Lung (tissue), 12 donors: Measurements from ENCODE around the gene ACR. TPM values are rescaled to one million over a fixed set of nuclear protein-coding genes. Genes with fewer than 3 reads are reported as not detected.
A peak's percentile ranks its signal among the peaks of the same experiment; 100 is the strongest.

Source experiments
- ATAC-seq: fragments of 200-7000 bp; cut with Tn5 transposase; one replicate; pipeline ENCODE4 v1.9.1; 2020; ENCODE audit warnings: moderate number of reproducible peaks; ENCODE audit not compliant: insufficient read depth, low FRiP score
- DNase-seq, 3 donors: peaks; one replicate each; pipeline ENCODE4 v3.0.0-alpha.2; 2013 to 2017
- H3K27ac ChIP-seq, 2 donors: one replicate each; pipeline ENCODE4 v1.5.1; 2013; ENCODE audit warnings: mild to moderate bottlenecking in 2 of 2, moderate library complexity in 2 of 2, control low read depth in 1 of 2, inconsistent platforms in 1 of 2, low read depth in 1 of 2, low read length in 1 of 2
- H3K27me3 ChIP-seq, 3 donors: one replicate each; pipeline ENCODE4 v1.5.1; 2013; ENCODE audit warnings: low read length in 2 of 3; ENCODE audit not compliant: control insufficient read depth in 3 of 3, insufficient read depth in 3 of 3
- H3K36me3 ChIP-seq, 4 donors: one replicate each; pipeline ENCODE4 v1.5.1; 2013; ENCODE audit warnings: low read length in 4 of 4, mild to moderate bottlenecking in 1 of 4, moderate library complexity in 1 of 4; ENCODE audit not compliant: control insufficient read depth in 4 of 4, insufficient read depth in 4 of 4
- H3K4me1 ChIP-seq, 5 donors: one replicate each; pipeline ENCODE4 v1.5.1; 2013; ENCODE audit warnings: low read length in 5 of 5, mild to moderate bottlenecking in 2 of 5, moderate library complexity in 1 of 5; ENCODE audit not compliant: control insufficient read depth in 5 of 5, insufficient read depth in 5 of 5
- H3K4me3 ChIP-seq: one replicate; pipeline ENCODE4 v1.5.1; 2013; ENCODE audit warnings: mild to moderate bottlenecking, control low read depth, moderate library complexity
- H3K9ac ChIP-seq, 2 donors: one replicate each; pipeline ENCODE4 v1.5.1; 2013; ENCODE audit warnings: low read length in 2 of 2, control low read depth in 1 of 2; ENCODE audit not compliant: insufficient read depth in 1 of 2
- H3K9me3 ChIP-seq, 4 donors: one replicate each; pipeline ENCODE4 v1.5.1; 2013; ENCODE audit warnings: low read length in 3 of 4, mild to moderate bottlenecking in 1 of 4, moderate library complexity in 1 of 4; ENCODE audit not compliant: control insufficient read depth in 4 of 4, insufficient read depth in 3 of 4
- WGBS, 2 donors: extraction: QIAGEN DNeasy Blood & Tissue Kit; methylation state at CpG; one replicate each; pipeline ENCODE4 v1.1.7; 2013; 5-methylcytosine and 5-hydroxymethylcytosine counted together
- polyA plus RNA-seq, 2 donors: library from polyadenylated mRNA; stranded (reverse); fragments of 200-250 nt; gene quantifications; one replicate each; pipeline ENCODE4 v1.2.1, GENCODE V29; 2013
- total RNA-seq, 2 donors: library from RNA; depleted of rRNA in 1 of 2; stranded (reverse); fragments of >200 nt in 1 of 2; gene quantifications; one replicate each; pipeline ENCODE4 v1.2.1, GENCODE V29; 2014 to 2021
- TF ChIP-seq, protein P1 (sequence below): IDR thresholded peaks from 2 replicates; pipeline ENCODE4 v1.5.1; 2012; ENCODE audit warnings: mild to moderate bottlenecking; ENCODE audit errors: control extremely low read depth, extremely low read depth
- donor health status: control.
- donor health status: control.
- donor health status: Bipolar disorder and iron deficiency.
- donor health status: healthy.
- donor health status: DM: yes; HTN: yes; CAD: no.

The ACR gene
- total and polyA plus RNA-seq, 4 donors: 0.26 to 3.3 (median 0.78) TPM

DNA sequence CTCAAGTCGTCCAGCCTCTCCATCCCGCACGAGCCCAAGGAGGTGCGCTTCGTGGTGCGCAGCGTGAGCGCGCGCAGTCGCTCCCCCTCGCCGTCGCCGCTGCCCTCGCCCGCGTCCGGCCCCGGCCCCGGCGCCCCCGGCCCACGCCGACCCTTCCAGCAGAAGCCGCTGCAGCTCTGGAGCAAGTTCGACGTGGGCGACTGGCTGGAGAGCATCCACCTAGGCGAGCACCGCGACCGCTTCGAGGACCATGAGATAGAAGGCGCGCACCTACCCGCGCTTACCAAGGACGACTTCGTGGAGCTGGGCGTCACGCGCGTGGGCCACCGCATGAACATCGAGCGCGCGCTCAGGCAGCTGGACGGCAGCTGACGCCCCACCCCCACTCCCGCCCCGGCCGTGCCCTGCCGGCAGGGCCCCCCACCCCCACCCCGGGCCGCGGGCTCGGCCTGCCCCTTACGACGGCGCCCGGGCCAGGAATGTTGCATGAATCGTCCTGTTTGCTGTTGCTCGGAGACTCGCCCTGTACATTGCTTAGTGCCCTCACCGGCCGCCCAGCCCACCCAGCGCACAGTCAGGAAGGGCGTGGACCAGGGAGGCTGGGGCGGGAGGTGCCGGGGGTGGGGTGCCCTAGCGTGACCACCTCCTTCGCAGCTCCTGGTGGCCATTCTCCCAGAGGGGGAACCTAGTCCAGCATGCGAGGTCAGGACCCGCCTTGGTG lies 6.9 kb upstream of the ACR start:
- peaks cover 0 to 24% (median 8%) of the 10 kb centered on the region in 3 donors for H3K27me3 ChIP-seq
- no peak for ATAC-seq
- H3K36me3 ChIP-seq: peaks cover 0 to 13% (median 2%) of the 10 kb centered on the region in 4 donors
- peak; percentile 18 to 43 (median 32) for DNase-seq
- no peak overlapping the region for H3K9ac ChIP-seq
- H3K4me3 ChIP-seq: no peak overlapping the region
- no peaks in the 10 kb centered on the region for H3K9me3 ChIP-seq
- peaks cover 0 to 7% (median 0%) of the 10 kb centered on the region in 5 donors for H3K4me1 ChIP-seq
- H3K27ac ChIP-seq: no peak overlapping the region
- TF ChIP-seq, protein P1, sequence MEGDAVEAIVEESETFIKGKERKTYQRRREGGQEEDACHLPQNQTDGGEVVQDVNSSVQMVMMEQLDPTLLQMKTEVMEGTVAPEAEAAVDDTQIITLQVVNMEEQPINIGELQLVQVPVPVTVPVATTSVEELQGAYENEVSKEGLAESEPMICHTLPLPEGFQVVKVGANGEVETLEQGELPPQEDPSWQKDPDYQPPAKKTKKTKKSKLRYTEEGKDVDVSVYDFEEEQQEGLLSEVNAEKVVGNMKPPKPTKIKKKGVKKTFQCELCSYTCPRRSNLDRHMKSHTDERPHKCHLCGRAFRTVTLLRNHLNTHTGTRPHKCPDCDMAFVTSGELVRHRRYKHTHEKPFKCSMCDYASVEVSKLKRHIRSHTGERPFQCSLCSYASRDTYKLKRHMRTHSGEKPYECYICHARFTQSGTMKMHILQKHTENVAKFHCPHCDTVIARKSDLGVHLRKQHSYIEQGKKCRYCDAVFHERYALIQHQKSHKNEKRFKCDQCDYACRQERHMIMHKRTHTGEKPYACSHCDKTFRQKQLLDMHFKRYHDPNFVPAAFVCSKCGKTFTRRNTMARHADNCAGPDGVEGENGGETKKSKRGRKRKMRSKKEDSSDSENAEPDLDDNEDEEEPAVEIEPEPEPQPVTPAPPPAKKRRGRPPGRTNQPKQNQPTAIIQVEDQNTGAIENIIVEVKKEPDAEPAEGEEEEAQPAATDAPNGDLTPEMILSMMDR: no peak
- whole genome bisulfite sequencing, 2 donors: 58 to 76% methylated on average over 72 to 76 of the region's 76 CpGs

DNA sequence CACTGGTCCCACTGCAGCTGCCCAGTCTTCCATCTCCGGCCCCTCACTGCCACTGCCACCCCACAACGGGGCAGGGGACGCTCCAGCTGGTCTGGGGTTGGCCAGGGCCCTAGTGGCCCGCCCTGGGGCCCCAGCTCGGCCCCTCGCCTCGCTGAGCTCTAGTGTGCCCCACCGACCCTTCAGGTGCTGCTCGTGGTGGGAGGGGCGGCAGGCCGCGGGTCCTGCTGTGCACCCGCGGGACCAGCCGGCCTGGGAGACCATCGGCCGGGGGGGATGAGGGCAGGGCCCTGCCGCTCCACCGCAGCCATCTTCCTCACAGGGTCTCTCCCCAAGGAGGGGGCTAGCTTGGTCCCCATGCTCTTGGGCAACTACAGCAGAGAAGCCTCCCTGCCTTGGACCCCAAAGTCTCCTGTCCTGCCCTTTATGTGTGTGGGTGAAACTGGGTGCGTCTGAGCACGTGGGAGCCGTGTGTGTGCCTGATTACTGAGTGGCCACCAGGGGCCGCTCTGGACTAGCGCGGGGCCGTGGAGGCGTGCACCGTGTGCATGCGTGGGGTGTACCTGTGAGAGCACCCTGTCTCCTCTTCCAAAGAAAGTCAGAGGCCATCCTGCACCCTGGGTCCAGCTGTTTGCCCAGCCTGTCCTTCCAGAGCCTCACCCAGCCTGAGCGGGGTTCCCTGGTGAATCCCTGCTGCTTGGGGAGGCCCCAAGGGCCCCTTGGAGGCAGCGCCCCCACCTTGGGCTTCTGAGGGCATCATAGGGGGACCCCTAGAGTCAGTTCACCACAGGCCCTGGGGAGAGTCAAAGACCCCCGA lies 6.0 kb upstream of the ACR start:
- Histone ChIP-seq H3K4me1 (peaks cover 0 to 7% (median 0%) of the 10 kb centered on the region in 5 donors), H3K4me3 (no peak overlapping the region), H3K9me3 (no peaks in the 10 kb centered on the region), H3K27me3 (peaks cover 0 to 24% (median 8%) of the 10 kb centered on the region in 3 donors), H3K36me3 (peaks cover 0 to 11% (median 0%) of the 10 kb centered on the region in 4 donors), H3K27ac (no peak overlapping the region), H3K9ac (no peak overlapping the region)
- DNase-seq (peak in 2 of 3 donors; percentile 9 to 20), ATAC-seq (peak; percentile 46)
- TF ChIP-seq, protein P1: peak; percentile 42
- 52 to 78% methylated on average over 32 of the region's 32 CpGs for WGBS, 2 donors

DNA sequence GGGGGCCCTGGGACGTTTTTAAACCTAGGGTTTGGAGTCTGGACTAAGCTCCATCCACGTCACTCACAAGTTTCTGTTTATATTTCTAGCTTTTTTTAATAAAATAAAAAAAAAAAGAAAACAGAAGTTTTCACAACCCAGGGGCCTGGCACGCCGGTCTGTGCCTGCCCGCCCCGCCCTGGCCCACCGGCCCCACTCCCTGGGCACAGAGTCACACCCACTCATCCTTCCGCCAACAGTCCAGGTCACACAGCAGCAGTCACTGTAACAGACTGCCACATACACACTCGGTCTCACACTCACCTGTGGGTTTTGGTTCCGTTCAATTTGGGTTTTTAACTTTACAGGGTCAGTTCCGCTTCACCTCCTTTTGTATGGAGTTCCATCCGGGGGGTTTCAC lies 5.3 kb upstream of the ACR start:
- 77 to 85% methylated on average over 12 of the region's 12 CpGs for WGBS, 2 donors
- no peak for DNase-seq
- Histone ChIP-seq H3K27me3 (peaks cover 0 to 24% (median 8%) of the 10 kb centered on the region in 3 donors), H3K4me3 (no peak overlapping the region), H3K27ac (no peak overlapping the region), H3K9ac (no peak overlapping the region), H3K9me3 (no peaks in the 10 kb centered on the region), H3K36me3 (peaks cover 0 to 9% (median 0%) of the 10 kb centered on the region in 4 donors), H3K4me1 (peaks cover 0 to 7% (median 0%) of the 10 kb centered on the region in 5 donors)
- ATAC-seq: no peak
- TF ChIP-seq, protein P1: no peak
